ENCODE measurements around the gene KCNJ14. TPM values are rescaled to one million over a fixed set of nuclear protein-coding genes. Genes with fewer than 3 reads are reported as not detected.

The KCNJ14 gene
- total and polyA plus RNA-seq, 4 experiments from 2014 or later, result 0.18 to 3.6 (median 1.3) TPM

- DNase-seq, result no peak
- H3K9me3 ChIP-seq (ENCODE audit: control insufficient read depth in 1 of 2, low read length in 2 of 2), result no peaks in the 10 kb centered on the region
- intact Hi-C loops (cut with micrococcal nuclease), result no loop called here
- Mint-ChIP-seq H3K36me3 (peaks cover 5 to 6% of the 10 kb centered on the region in 2 donors), H3K27me3 (no peaks in the 10 kb centered on the region), H3K27ac (no peak overlapping the region), H3K9me3 (peaks cover 0 to 3% (median 0%) of the 10 kb centered on the region in 8 donors), H3K4me1 (peaks cover 0 to 2% (median 0%) of the 10 kb centered on the region in 4 donors), H3K4me3 (no peak overlapping the region)
- POLR2A ChIA-PET (ENCODE audit: partially characterized antibody), result interaction anchor here (1.2 kb wide), 1 partner anchor 19 kb away, joined by 3 read pairs; no protein-coding TSS in a partner anchor
- CTCF ChIA-PET (ENCODE audit: partially characterized antibody), result no interaction called here
- H3K4me3 ChIP-seq (ENCODE audit: low read length in 2 of 2), result no peak overlapping the region
- no peaks in the 10 kb centered on the region for H3K4me1 ChIP-seq (ENCODE audit: insufficient read depth, low read length)
- no peak overlapping the region for H3K27ac ChIP-seq (ENCODE audit: low read depth, low read length)
- H3K27me3 ChIP-seq (ENCODE audit: insufficient read depth, low read length), result no peaks in the 10 kb centered on the region
- no peaks in the 10 kb centered on the region for H3K36me3 ChIP-seq (ENCODE audit: insufficient read depth, low read length)
These were observed 6.7 kb downstream of the KCNJ14 start for GRCh38 chr19:48461982-48462655.

DNA sequence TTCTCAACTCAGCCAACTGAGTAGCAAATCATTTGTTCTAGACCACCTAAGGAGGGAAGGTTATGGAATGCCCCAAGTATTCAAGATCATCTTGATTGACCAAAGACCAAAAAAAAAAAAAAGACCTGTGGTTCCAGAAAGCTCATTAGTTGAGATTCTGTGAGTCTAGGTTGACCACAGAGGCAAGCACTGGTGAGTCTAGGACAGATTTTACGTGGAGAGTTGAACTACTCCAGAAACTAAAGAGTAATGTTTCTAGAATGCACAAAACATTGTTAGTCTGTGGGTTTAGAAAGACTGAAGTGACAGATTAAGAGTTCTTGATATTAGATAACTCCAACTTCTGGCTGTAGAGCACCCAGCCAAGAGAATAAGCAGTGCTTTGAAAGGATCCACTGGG is 9.8 kb downstream of the KCNJ14 start:
- intact Hi-C loops (cut with micrococcal nuclease), result no loop called here

GRCh38 chr19:48466561-48467325 is 11.4 kb downstream of the KCNJ14 start:
- no peak for DNase-seq
- CTCF ChIA-PET (ENCODE audit: partially characterized antibody), result no interaction called here
- Histone ChIP-seq H3K4me3 (ENCODE audit: low read length in 2 of 2) (no peak overlapping the region), H3K27ac (ENCODE audit: low read depth, low read length) (no peak overlapping the region), H3K36me3 (ENCODE audit: insufficient read depth, low read length) (peaks cover 8% of the 10 kb centered on the region), H3K4me1 (ENCODE audit: insufficient read depth, low read length) (peaks cover 18% of the 10 kb centered on the region), H3K27me3 (ENCODE audit: insufficient read depth, low read length) (no peaks in the 10 kb centered on the region), H3K9me3 (ENCODE audit: control insufficient read depth in 1 of 2, low read length in 2 of 2) (no peaks in the 10 kb centered on the region)
- POLR2A ChIA-PET (ENCODE audit: partially characterized antibody), result no interaction called here
- intact Hi-C loops (cut with micrococcal nuclease), result no loop called here
- H3K36me3 Mint-ChIP-seq, result peaks cover 11 to 20% of the 10 kb centered on the region in 2 donors
- peak overlapping the region in 1 of 8 donors; percentile 29 for H3K4me3 Mint-ChIP-seq
- peak overlapping the region in 2 of 7 donors; percentile 12 to 64 for H3K27ac Mint-ChIP-seq
- peaks cover 6 to 24% (median 12%) of the 10 kb centered on the region in 4 donors for H3K4me1 Mint-ChIP-seq
- H3K27me3 Mint-ChIP-seq, result no peaks in the 10 kb centered on the region
- peaks cover 0 to 3% (median 0%) of the 10 kb centered on the region in 8 donors for H3K9me3 Mint-ChIP-seq

More for the DNA sequence above, 9.8 kb downstream of the KCNJ14 start:
- H3K27me3 Mint-ChIP-seq, result no peaks in the 10 kb centered on the region
- H3K27me3 ChIP-seq (ENCODE audit: insufficient read depth, low read length), result no peaks in the 10 kb centered on the region
- DNase-seq, result no peak
- peaks cover 12% of the 10 kb centered on the region for H3K4me1 ChIP-seq (ENCODE audit: insufficient read depth, low read length)
- POLR2A ChIA-PET (ENCODE audit: partially characterized antibody), result no interaction called here
- H3K9me3 Mint-ChIP-seq, result peaks cover 0 to 3% (median 0%) of the 10 kb centered on the region in 8 donors
- CTCF ChIA-PET (ENCODE audit: partially characterized antibody), result no interaction called here
- no peaks in the 10 kb centered on the region for H3K9me3 ChIP-seq (ENCODE audit: control insufficient read depth in 1 of 2, low read length in 2 of 2)
- H3K27ac Mint-ChIP-seq, result peak overlapping the region in 2 of 7 donors; percentile 35 to 39
- H3K4me3 ChIP-seq (ENCODE audit: low read length in 2 of 2), result no peak overlapping the region
- H3K36me3 Mint-ChIP-seq, result peaks cover 4 to 10% of the 10 kb centered on the region in 2 donors
- no peak overlapping the region for H3K4me3 Mint-ChIP-seq
- H3K27ac ChIP-seq (ENCODE audit: low read depth, low read length), result no peak overlapping the region
- H3K4me1 Mint-ChIP-seq, result peaks cover 2 to 16% (median 8%) of the 10 kb centered on the region in 4 donors
- H3K36me3 ChIP-seq (ENCODE audit: insufficient read depth, low read length), result peaks cover under 1% of the 10 kb centered on the region

- Histone ChIP-seq H3K4me3 (ENCODE audit: low read length in 2 of 2) (peak overlapping the region in 1 of 2 donors; percentile 65), H3K4me1 (ENCODE audit: insufficient read depth, low read length) (peaks cover 18% of the 10 kb centered on the region), H3K27ac (ENCODE audit: low read depth, low read length) (peak overlapping the region; percentile 81), H3K36me3 (ENCODE audit: insufficient read depth, low read length) (peaks cover 26% of the 10 kb centered on the region), H3K9me3 (ENCODE audit: control insufficient read depth in 1 of 2, low read length in 2 of 2) (no peaks in the 10 kb centered on the region), H3K27me3 (ENCODE audit: insufficient read depth, low read length) (no peaks in the 10 kb centered on the region)
- H3K4me1 Mint-ChIP-seq, result peaks cover 7 to 24% (median 13%) of the 10 kb centered on the region in 4 donors
- peak overlapping the region; percentile 83 to 98 (median 95) for H3K27ac Mint-ChIP-seq
- peak overlapping the region; percentile 89 to 96 (median 92) for H3K4me3 Mint-ChIP-seq
- no peaks in the 10 kb centered on the region for H3K9me3 Mint-ChIP-seq
- H3K36me3 Mint-ChIP-seq, result peaks cover 11 to 35% of the 10 kb centered on the region in 2 donors
- POLR2A ChIA-PET (ENCODE audit: partially characterized antibody), result interaction anchor here (1.0 to 2.6 kb wide), 2 partner anchors 12 to 24 kb away, joined by 4 to 20 read pairs; no protein-coding TSS in a partner anchor
- intact Hi-C loops (cut with micrococcal nuclease), result loop anchor here (1.0 to 2.0 kb wide), 9 partner anchors 11 to 150 kb away; partner anchors contain the start of genes GRWD1, KDELR1, RPL18 and SPHK2
- CTCF ChIA-PET (ENCODE audit: partially characterized antibody), result no interaction called here
- no peaks in the 10 kb centered on the region for H3K27me3 Mint-ChIP-seq
- DNase-seq, result peak; percentile 99 to 100 (median 100)
These were observed 13.5 kb downstream of the KCNJ14 start for GRCh38 chr19:48468772-48469288.

DNA sequence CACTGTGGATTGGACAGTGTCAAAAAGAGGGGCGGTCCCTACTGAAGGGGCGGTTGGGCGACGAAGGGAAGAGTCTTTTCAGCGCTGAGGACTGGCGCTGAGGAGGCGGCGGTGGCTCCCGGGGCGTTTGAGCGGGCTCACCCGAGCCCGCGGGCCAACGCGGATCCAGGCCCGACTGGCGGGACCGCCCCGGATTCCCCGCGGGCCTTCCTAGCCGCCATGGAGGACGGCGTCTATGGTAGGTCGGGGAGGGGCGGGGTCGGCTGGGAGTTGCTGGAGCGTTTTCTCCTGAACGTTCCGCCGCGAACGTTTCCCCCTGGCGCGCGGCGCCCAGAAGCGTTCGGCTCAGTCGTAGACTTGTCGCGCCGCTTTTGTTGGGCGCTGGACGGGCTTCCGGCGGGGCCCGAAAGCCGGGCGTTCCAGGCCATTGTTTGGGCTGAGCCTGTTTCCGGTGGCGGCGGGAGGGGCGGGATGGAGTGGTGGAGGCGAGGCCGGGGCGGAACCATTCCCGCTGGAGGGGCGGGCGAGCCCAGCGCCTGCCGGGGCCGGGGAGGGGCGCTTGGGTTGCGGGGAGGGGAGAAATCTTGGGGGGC is 14.0 kb downstream of the KCNJ14 start, which contains the start of gene CYTH2:
CYTH2 (plus strand) TSS at position 81 of the 593 bp plus-strand sequence; CDS start at position 220, 139 bp downstream.
- H3K4me3 ChIP-seq (ENCODE audit: low read length in 2 of 2), result peak within 1 kb of the TSS; percentile 36 to 65
- Mint-ChIP-seq H3K36me3 (peaks cover 13 to 37% of the 10 kb centered on the region in 2 donors), H3K27ac (peak within 1 kb of the TSS; percentile 83 to 98 (median 95)), H3K4me1 (peaks cover 8 to 24% (median 13%) of the 10 kb centered on the region in 4 donors), H3K27me3 (no peaks in the 10 kb centered on the region), H3K9me3 (no peaks in the 10 kb centered on the region), H3K4me3 (peak within 1 kb of the TSS; percentile 89 to 96 (median 92))
- peaks cover 32% of the 10 kb centered on the region for H3K36me3 ChIP-seq (ENCODE audit: insufficient read depth, low read length)
- POLR2A ChIA-PET (ENCODE audit: partially characterized antibody), result interaction anchor here (0.9 to 2.6 kb wide), 5 partner anchors 11 to 106 kb away, joined by 3 to 20 read pairs (median 6); partner anchors contain the start of gene TMEM143
- no peak for DNase-seq
- H3K4me1 ChIP-seq (ENCODE audit: insufficient read depth, low read length), result peaks cover 18% of the 10 kb centered on the region
- H3K27me3 ChIP-seq (ENCODE audit: insufficient read depth, low read length), result no peaks in the 10 kb centered on the region
- H3K27ac ChIP-seq (ENCODE audit: low read depth, low read length), result peak within 1 kb of the TSS; percentile 81
- no peaks in the 10 kb centered on the region for H3K9me3 ChIP-seq (ENCODE audit: control insufficient read depth in 1 of 2, low read length in 2 of 2)
- CTCF ChIA-PET (ENCODE audit: partially characterized antibody), result interaction anchor here (1.0 to 1.5 kb wide), 4 partner anchors 18 to 115 kb away, joined by 3 to 13 read pairs (median 4); no protein-coding TSS in a partner anchor
- intact Hi-C loops (cut with micrococcal nuclease), result loop anchor here (1.0 to 2.0 kb wide), 9 partner anchors 11 to 150 kb away; partner anchors contain the start of genes GRWD1, KDELR1, RPL18 and SPHK2

GRCh38 chr19:48469934-48470680 is 14.7 kb downstream of the KCNJ14 start:
- Mint-ChIP-seq H3K27me3 (no peaks in the 10 kb centered on the region), H3K4me3 (peak overlapping the region; percentile 86 to 96 (median 92)), H3K9me3 (no peaks in the 10 kb centered on the region), H3K4me1 (peaks cover 9 to 24% (median 13%) of the 10 kb centered on the region in 4 donors), H3K36me3 (peaks cover 14 to 42% of the 10 kb centered on the region in 2 donors), H3K27ac (peak overlapping the region; percentile 61 to 91 (median 83))
- Histone ChIP-seq H3K27ac (ENCODE audit: low read depth, low read length) (peak overlapping the region; percentile 81), H3K4me3 (ENCODE audit: low read length in 2 of 2) (peak overlapping the region; percentile 36 to 65), H3K27me3 (ENCODE audit: insufficient read depth, low read length) (no peaks in the 10 kb centered on the region), H3K4me1 (ENCODE audit: insufficient read depth, low read length) (peaks cover 18% of the 10 kb centered on the region), H3K36me3 (ENCODE audit: insufficient read depth, low read length) (peaks cover 39% of the 10 kb centered on the region), H3K9me3 (ENCODE audit: control insufficient read depth in 1 of 2, low read length in 2 of 2) (no peaks in the 10 kb centered on the region)
- ChIA-PET CTCF (ENCODE audit: partially characterized antibody) (interaction anchor here (1.0 to 1.5 kb wide), 4 partner anchors 17 to 114 kb away, joined by 3 to 13 read pairs (median 4); no protein-coding TSS in a partner anchor), POLR2A (ENCODE audit: partially characterized antibody) (interaction anchor here (0.7 to 2.6 kb wide), 6 partner anchors 10 to 107 kb away, joined by 3 to 20 read pairs (median 4); partner anchors contain the start of gene TMEM143)
- intact Hi-C loops (cut with micrococcal nuclease), result loop anchor here (1.0 to 2.0 kb wide), 9 partner anchors 10 to 149 kb away; partner anchors contain the start of genes GRWD1, KDELR1, RPL18 and SPHK2
- no peak for DNase-seq
